ENCODE data around the gene ADAM8.

Gene ADAM8

DNA sequence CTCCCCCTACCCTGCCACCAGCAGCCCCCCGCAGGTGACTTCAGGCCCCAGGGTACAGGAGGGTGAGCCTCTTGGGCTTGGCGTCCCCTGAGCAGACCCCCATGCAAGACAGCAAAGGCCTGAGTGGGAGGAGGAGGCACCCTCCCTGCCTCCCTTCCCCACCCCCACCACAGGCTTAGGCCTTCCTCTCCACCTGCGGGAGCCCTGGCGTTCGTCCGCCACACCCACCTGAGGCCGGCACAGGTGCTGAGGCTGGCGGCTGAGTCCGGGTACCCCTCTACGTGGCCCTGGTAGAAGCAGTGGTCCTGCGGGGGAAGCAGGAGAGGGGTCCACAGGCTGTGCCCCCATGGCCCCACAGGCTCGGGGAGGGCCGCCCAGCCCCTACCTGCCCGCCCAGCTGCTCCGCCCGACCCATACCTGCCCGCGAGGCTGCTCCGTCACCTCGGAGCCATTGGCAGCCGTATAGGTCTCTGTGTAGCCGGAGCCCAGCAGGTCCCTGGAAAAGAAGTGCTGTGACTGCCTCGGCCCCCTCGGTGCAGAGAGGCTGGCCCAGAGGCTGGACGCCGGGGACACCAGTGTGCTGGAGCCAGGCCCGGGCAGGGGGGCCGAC lies 3.0 kb downstream of the ADAM8 start:
- H3K4me3 ChIP-seq (ENCODE audit: control insufficient read depth, low read depth, low read length) = no peak overlapping the region
- no peak for TF ChIP-seq CTCF (conservative IDR thresholded peaks at IDR 0.05; ENCODE audit: control insufficient read depth, insufficient read depth, low read depth, low read length)
- DNase-seq (ENCODE audit: low read depth) = no peak

GRCh38 chr10:133272964-133273420 lies 3.7 kb downstream of the ADAM8 start:
- no peak for TF ChIP-seq CTCF (conservative IDR thresholded peaks at IDR 0.05; ENCODE audit: control insufficient read depth, insufficient read depth, low read depth, low read length)
- DNase-seq (ENCODE audit: low read depth) = no peak
- no peak overlapping the region for H3K4me3 ChIP-seq (ENCODE audit: control insufficient read depth, low read depth, low read length)

- no peak overlapping the region for H3K4me3 ChIP-seq (ENCODE audit: control insufficient read depth, low read depth, low read length)
- no peak for TF ChIP-seq CTCF (conservative IDR thresholded peaks at IDR 0.05; ENCODE audit: control insufficient read depth, insufficient read depth, low read depth, low read length)
- no peak for DNase-seq (ENCODE audit: low read depth)
Observed at GRCh38 chr10:133272301-133272963, 4.2 kb downstream of the ADAM8 start.

DNA sequence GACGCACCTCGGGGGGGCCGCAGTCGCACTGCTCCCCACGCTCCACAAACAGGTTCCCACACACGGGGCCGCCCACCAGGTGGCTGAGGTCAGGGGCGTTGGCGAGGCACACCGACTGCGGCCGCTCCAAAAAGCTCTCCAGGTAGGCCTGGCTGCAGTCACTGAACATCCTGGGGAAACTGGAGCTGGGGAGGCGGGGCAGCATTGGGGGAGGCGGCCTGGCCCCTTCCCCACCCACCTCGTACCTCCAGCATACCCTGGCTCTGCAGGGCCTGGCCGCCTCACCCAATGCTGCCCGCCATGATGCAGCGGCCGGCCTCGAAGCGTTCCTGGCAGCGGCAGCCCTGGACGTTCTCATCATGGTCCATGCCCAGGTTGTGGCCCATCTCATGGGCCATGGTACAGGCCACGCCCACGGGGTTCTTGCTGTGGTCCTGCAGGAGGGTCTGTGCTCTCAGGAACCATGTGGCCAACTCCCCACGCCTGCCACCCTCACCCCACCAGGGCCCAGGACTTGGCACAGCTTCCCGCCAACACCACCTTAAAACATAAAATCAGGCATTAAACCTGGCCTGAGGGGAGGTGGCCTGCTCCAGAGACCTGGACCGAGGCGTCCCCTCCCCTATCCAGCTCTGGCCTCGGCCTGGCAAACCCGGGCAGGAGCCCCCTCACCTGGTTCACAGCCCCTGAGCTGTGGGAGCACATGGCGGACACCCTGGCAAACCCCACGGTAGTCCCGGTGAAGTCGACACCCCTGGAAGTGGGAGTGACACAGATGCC lies 5.0 kb downstream of the ADAM8 start:
- H3K4me3 ChIP-seq (ENCODE audit: control insufficient read depth, low read depth, low read length) = no peak overlapping the region
- no peak for TF ChIP-seq CTCF (conservative IDR thresholded peaks at IDR 0.05; ENCODE audit: control insufficient read depth, insufficient read depth, low read depth, low read length)
- DNase-seq (ENCODE audit: low read depth) = no peak

- no peak for TF ChIP-seq CTCF (conservative IDR thresholded peaks at IDR 0.05; ENCODE audit: control insufficient read depth, insufficient read depth, low read depth, low read length)
- no peak for DNase-seq (ENCODE audit: low read depth)
- no peak overlapping the region for H3K4me3 ChIP-seq (ENCODE audit: control insufficient read depth, low read depth, low read length)
Observed at GRCh38 chr10:133270773-133271297, 5.8 kb downstream of the ADAM8 start.

- DNase-seq (ENCODE audit: low read depth) = no peak
- no peak for TF ChIP-seq CTCF (conservative IDR thresholded peaks at IDR 0.05; ENCODE audit: control insufficient read depth, insufficient read depth, low read depth, low read length)
- H3K4me3 ChIP-seq (ENCODE audit: control insufficient read depth, low read depth, low read length) = no peak overlapping the region
Observed at GRCh38 chr10:133270204-133270603, 6.5 kb downstream of the ADAM8 start.
